ENCODE data around the gene SLC40A1. TPM values are rescaled to one million over a fixed set of nuclear protein-coding genes. Genes with fewer than 3 reads are reported as not detected.
A peak's percentile ranks its signal among the peaks of the same experiment; 100 is the strongest.

SLC40A1 gene
- total and polyA plus RNA-seq, 7 donors: 8.4 to 65.7 (median 27.8) TPM

- 83 to 97% (median 86%) methylated on average over 1 of the region's 1 CpG for WGBS, 3 donors
- no peak for TF ChIP-seq CTCF (IDR thresholded peaks at IDR 0.05)
- DNase-seq (no peak), ATAC-seq (no peak)
- H3K4me3 ChIP-seq: no peak overlapping the region
- H3K9me3 ChIP-seq: no peaks in the 10 kb centered on the region
- H3K36me3 ChIP-seq (ENCODE audit: insufficient read depth in 1 of 2, low read depth in 1 of 2): peaks cover 0 to 13% of the 10 kb centered on the region in 2 donors
- intact Hi-C loops (cut with DNase I): no loop called here
- no peaks in the 10 kb centered on the region for H3K27me3 ChIP-seq (ENCODE audit: insufficient read depth in 3 of 3, low read length in 2 of 3)
- no peak overlapping the region for H3K27ac ChIP-seq
- H3K4me1 ChIP-seq: peaks cover 11% of the 10 kb centered on the region
Measured at GRCh38 chr2:189553504-189554088, 27.0 kb downstream of the SLC40A1 start.

- no peaks in the 10 kb centered on the region for H3K27me3 ChIP-seq (ENCODE audit: insufficient read depth in 3 of 3, low read length in 2 of 3)
- TF ChIP-seq CTCF (IDR thresholded peaks at IDR 0.05): no peak
- no peaks in the 10 kb centered on the region for H3K9me3 ChIP-seq
- H3K27ac ChIP-seq: peak overlapping the region; percentile 47
- no peak overlapping the region for H3K4me3 ChIP-seq
- no peak for DNase-seq
- intact Hi-C loops (cut with DNase I): no loop called here
- WGBS, 3 donors: 14 to 22% (median 18%) methylated on average over 2 of the region's 2 CpGs
- H3K36me3 ChIP-seq (ENCODE audit: insufficient read depth in 1 of 2, low read depth in 1 of 2): peaks cover 0 to 9% of the 10 kb centered on the region in 2 donors
- peaks cover 15% of the 10 kb centered on the region for H3K4me1 ChIP-seq
- no peak for ATAC-seq
Measured at GRCh38 chr2:189552991-189553404, 27.6 kb downstream of the SLC40A1 start.

GRCh38 chr2:189552334-189552990 lies 28.1 kb downstream of the SLC40A1 start:
- WGBS, 3 donors: 46 to 60% (median 52%) methylated on average over 6 of the region's 6 CpGs
- ATAC-seq (no peak), DNase-seq (no peak)
- intact Hi-C loops (cut with DNase I): no loop called here
- no peaks in the 10 kb centered on the region for H3K9me3 ChIP-seq
- peak overlapping the region; percentile 47 for H3K27ac ChIP-seq
- H3K27me3 ChIP-seq (ENCODE audit: insufficient read depth in 3 of 3, low read length in 2 of 3): no peaks in the 10 kb centered on the region
- no peak for TF ChIP-seq CTCF (IDR thresholded peaks at IDR 0.05)
- peaks cover 15% of the 10 kb centered on the region for H3K4me1 ChIP-seq
- H3K36me3 ChIP-seq (ENCODE audit: insufficient read depth in 1 of 2, low read depth in 1 of 2): peaks cover 0 to 3% of the 10 kb centered on the region in 2 donors
- no peak overlapping the region for H3K4me3 ChIP-seq

- intact Hi-C loops (cut with DNase I): no loop called here
- no peaks in the 10 kb centered on the region for H3K27me3 ChIP-seq (ENCODE audit: insufficient read depth in 3 of 3, low read length in 2 of 3)
- H3K4me1 ChIP-seq: peaks cover 15% of the 10 kb centered on the region
- H3K9me3 ChIP-seq: no peaks in the 10 kb centered on the region
- no peak for DNase-seq
- no peaks in the 10 kb centered on the region for H3K36me3 ChIP-seq (ENCODE audit: insufficient read depth in 1 of 2, low read depth in 1 of 2)
- no peak for ATAC-seq
- H3K4me3 ChIP-seq: no peak overlapping the region
- TF ChIP-seq CTCF (IDR thresholded peaks at IDR 0.05): no peak
- H3K27ac ChIP-seq: peak overlapping the region; percentile 47
Measured at GRCh38 chr2:189551808-189552207, 28.8 kb downstream of the SLC40A1 start.
